GM12873 (cell line): ENCODE measurements around the gene HLA-DPA1.
A peak's percentile ranks its signal among the peaks of the same experiment; 100 is the strongest.

ENCODE experiments used
- TF ChIP-seq, protein P1 (sequence below): IDR thresholded peaks from 2 replicates; pipeline ENCODE4 v1.5.1; 2012; ENCODE audit warnings: low read depth, mild to moderate bottlenecking, moderate library complexity, low read length, control low read depth; ENCODE audit not compliant: insufficient read depth; ENCODE audit errors: missing control alignments

HLA-DPA1 gene

DNA sequence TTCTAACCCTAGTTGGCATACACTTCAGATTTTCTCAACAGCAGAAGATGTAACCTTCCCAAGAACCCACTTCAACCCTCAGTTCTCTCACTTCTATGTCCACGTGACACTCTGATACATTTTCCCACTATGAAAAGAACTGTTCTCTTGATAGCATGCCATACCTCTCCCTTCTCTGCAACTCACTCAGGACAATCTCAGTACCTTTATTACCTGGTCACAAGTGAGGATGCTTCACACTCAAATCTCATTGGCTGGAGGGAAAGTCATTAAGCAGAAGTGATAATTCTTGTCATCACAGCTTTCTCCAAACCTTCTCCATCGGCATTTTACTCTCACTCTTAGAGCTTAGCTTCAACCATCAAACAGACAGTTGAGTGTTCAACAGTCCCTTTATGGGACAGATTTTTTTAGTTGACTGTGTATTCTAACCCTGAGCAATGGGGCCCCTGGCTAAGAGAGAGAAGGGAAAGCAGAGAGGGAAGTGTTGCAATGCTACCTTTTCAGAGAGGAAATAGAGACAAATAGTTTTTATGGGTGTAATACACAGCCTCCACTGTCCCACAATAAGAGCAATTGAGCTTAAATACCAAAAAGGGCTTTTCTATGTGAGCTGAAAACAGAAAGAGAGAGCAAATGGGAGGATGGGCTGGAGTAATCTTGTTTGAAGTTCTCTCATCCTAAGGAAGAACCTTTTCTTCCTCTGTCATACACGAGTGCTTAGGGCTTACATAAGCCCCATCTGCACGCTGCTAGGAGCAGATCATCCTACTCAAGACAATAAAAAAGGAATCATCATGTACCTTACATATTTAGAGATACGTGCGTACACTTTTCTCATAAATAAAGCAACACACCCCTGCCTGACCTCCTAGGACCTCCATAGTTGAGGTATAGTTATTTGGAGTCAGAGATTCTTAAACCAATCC lies 16.0 kb downstream of the HLA-DPA1 start:
- TF ChIP-seq, protein P1, sequence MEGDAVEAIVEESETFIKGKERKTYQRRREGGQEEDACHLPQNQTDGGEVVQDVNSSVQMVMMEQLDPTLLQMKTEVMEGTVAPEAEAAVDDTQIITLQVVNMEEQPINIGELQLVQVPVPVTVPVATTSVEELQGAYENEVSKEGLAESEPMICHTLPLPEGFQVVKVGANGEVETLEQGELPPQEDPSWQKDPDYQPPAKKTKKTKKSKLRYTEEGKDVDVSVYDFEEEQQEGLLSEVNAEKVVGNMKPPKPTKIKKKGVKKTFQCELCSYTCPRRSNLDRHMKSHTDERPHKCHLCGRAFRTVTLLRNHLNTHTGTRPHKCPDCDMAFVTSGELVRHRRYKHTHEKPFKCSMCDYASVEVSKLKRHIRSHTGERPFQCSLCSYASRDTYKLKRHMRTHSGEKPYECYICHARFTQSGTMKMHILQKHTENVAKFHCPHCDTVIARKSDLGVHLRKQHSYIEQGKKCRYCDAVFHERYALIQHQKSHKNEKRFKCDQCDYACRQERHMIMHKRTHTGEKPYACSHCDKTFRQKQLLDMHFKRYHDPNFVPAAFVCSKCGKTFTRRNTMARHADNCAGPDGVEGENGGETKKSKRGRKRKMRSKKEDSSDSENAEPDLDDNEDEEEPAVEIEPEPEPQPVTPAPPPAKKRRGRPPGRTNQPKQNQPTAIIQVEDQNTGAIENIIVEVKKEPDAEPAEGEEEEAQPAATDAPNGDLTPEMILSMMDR: no peak

- TF ChIP-seq, protein P1: no peak
Observed at GRCh38 chr6:33053230-33053629, 20.2 kb downstream of the HLA-DPA1 start.

- TF ChIP-seq, protein P1: no peak
Observed at GRCh38 chr6:33052627-33053026, 20.8 kb downstream of the HLA-DPA1 start.

GRCh38 chr6:33050014-33050810 lies 23.2 kb downstream of the HLA-DPA1 start:
- TF ChIP-seq, protein P1: no peak

DNA sequence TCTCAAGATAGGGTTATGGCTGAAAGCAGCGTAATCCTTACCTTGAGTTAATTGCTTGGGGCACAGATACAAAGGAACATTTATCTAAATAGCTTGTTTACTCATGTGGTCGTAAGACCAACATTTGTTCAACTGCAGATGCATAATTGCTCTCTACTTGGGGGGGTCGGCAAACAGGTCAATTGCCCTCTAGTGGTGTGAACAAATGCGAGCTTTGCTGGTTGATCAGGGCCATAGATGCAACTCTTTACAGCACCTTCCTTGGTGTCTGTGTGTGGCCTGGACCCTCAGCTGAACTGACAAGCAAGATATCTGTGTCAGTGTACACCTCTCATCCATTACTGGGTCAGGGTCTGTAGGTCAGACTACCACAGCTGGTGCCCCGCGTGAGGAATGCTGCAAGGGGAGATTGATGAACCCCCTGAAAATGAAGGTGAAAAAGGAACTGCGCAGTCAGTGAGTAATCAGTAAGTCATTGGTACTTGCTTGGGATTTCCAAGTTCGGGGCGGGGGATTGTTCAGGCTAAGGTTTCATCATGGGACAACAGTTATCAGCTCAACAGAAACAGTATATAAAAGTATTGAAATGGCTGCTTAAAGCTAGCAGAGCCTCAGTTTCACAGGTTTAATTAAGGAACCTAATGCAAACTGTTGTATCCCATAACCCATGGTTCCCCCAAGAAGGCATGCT lies 24.0 kb downstream of the HLA-DPA1 start:
- TF ChIP-seq, protein P1: peak; percentile 70

DNA sequence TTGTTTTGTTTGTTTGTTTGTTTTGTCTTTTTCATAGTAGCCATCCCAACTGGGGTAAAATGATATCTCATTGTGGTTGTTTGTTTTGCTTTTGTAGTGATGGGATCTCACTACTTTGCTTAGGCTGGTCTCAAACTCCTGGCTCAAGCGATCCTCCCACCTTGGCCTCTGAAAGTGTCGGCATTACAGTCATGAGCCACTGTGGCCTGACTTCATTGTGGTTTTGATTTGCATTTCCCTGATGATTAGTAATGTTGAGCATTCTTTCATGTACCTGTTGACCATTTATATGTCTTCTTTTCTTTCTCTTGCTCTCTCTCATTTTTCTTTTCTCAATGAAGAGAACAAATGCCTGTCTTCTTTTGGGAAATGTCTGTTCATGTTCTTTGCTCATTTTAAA lies 33.3 kb downstream of the HLA-DPA1 start:
- TF ChIP-seq, protein P1: no peak
